ENCODE measurements around the gene POLN. TPM values are rescaled to one million over a fixed set of nuclear protein-coding genes. Genes with fewer than 3 reads are reported as not detected.
"Not testable (repeated sequence)": the region's sequence is repeated elsewhere in the genome, so short reads cannot be mapped to it uniquely, and the experiment has no call there.

POLN gene
- total RNA-seq, 4 donors from 2014 or later = 3.3 to 9.6 (median 5.5) TPM

DNA sequence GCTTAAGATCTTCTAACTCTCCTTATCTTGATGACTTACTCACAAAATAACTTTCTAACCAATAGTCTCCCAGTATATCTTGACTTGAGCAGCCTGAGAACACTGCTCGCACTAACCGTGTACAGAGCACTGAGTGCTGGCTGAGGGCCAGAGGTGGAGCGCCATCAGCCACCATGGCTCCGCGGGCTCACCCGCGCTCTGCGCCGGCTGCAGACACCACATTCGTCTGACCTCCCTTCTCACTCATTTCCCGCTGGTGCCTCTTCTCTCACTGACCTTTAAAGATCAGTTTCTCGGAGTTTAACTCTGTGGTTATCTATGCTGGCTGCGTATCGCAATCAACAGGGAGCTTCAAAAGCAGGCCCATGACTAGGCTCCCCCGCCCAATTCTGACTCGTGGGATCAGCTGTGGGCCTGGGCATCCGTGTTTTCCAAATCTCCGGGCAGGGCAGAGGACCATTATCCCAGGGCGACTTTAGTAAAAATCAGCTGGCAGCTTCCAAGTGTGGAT is 78.6 kb downstream of the POLN start:
- H3K27me3 ChIP-seq = no peaks in the 10 kb centered on the region
- H3K4me1 ChIP-seq = no peaks in the 10 kb centered on the region
- no peaks in the 10 kb centered on the region for H3K9me3 ChIP-seq
- 69 to 73% methylated on average over 19 of the region's 19 CpGs for WGBS, 2 donors
- TF ChIP-seq EP300 (IDR thresholded peaks at IDR 0.05) (no peak), POLR2A (IDR thresholded peaks at IDR 0.05) (no peak)
- TF ChIP-seq, protein P1, sequence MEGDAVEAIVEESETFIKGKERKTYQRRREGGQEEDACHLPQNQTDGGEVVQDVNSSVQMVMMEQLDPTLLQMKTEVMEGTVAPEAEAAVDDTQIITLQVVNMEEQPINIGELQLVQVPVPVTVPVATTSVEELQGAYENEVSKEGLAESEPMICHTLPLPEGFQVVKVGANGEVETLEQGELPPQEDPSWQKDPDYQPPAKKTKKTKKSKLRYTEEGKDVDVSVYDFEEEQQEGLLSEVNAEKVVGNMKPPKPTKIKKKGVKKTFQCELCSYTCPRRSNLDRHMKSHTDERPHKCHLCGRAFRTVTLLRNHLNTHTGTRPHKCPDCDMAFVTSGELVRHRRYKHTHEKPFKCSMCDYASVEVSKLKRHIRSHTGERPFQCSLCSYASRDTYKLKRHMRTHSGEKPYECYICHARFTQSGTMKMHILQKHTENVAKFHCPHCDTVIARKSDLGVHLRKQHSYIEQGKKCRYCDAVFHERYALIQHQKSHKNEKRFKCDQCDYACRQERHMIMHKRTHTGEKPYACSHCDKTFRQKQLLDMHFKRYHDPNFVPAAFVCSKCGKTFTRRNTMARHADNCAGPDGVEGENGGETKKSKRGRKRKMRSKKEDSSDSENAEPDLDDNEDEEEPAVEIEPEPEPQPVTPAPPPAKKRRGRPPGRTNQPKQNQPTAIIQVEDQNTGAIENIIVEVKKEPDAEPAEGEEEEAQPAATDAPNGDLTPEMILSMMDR (IDR thresholded peaks at IDR 0.05) = no peak
- H3K36me3 ChIP-seq = peaks cover 0 to 45% (median 0%) of the 10 kb centered on the region in 3 donors
- DNase-seq (ENCODE audit: low spot score in 2 of 2) = no peak
- no peak overlapping the region for H3K27ac ChIP-seq
- H3K4me3 ChIP-seq = no peak overlapping the region

DNA sequence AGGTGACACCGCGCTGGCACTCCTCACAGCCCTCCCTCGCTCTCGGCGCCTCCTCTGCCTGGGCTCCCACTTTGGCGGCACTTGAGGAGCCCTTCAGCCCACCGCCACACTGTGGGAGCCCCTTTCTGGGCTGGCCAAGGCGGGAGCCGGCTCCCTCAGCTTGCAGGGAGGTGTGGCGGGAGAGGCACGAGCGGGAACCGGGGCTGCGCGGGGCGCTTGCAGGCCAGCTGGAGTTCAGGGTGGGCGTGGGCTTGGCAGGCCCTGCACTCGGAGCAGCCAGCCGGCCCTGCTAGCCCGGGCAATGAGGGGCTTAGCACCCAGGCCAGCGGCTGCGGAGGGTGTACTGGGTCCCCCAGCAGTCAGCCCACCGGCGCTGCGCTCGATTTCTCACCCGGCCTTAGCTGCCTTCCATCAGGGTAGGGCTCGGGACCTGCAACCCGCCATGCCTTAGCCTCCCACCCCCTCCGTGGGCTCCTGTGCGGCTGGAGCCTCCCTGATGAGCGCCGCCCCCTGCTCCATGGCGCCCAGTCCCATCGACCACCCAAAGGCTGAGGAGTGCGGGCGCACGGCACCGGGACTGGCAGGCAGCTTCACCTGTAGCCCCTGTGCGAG is 80.7 kb downstream of the POLN start:
- not testable (repeated sequence) for H3K9me3 ChIP-seq; DNase-seq (ENCODE audit: low spot score in 2 of 2); H3K4me3 ChIP-seq; H3K27me3 ChIP-seq; H3K27ac ChIP-seq; H3K4me1 ChIP-seq
- H3K36me3 ChIP-seq = peaks cover 0 to 26% (median 0%) of the 10 kb centered on the region in 3 donors
- WGBS, 2 donors = 95% methylated on average over 29 to 36 of the region's 40 CpGs

DNA sequence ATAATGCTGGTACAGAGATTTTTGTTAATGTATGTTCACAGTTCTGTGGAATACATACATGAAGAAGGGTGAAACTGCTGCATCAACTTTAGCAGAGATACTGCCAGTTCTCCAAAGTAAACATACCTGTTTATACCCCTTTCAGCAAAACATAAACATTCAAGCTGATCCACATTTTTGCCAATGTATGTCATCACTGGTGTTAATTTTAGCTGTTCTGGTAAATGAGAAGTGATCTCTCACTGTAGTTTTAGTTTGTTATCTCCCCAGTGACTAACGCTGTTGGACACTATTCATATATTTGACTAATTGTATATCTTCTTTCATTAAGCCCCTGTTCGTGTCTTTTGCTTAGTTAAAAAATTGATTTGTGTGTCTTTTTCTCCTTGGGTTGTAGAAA is 82.0 kb downstream of the POLN start:
- H3K27ac ChIP-seq = no peak overlapping the region
- H3K4me1 ChIP-seq = no peaks in the 10 kb centered on the region
- no peak for DNase-seq (ENCODE audit: low spot score in 2 of 2)
- peaks cover 0 to 4% (median 0%) of the 10 kb centered on the region in 4 donors for H3K9me3 ChIP-seq
- H3K27me3 ChIP-seq = no peaks in the 10 kb centered on the region
- peaks cover 0 to 16% (median 0%) of the 10 kb centered on the region in 3 donors for H3K36me3 ChIP-seq
- TF ChIP-seq POLR2A (IDR thresholded peaks at IDR 0.05) (no peak), EP300 (IDR thresholded peaks at IDR 0.05) (no peak)
- TF ChIP-seq, protein P1 (IDR thresholded peaks at IDR 0.05) = no peak
- H3K4me3 ChIP-seq = no peak overlapping the region
- WGBS, 2 donors = 87 to 92% methylated on average over 2 of the region's 2 CpGs

DNA sequence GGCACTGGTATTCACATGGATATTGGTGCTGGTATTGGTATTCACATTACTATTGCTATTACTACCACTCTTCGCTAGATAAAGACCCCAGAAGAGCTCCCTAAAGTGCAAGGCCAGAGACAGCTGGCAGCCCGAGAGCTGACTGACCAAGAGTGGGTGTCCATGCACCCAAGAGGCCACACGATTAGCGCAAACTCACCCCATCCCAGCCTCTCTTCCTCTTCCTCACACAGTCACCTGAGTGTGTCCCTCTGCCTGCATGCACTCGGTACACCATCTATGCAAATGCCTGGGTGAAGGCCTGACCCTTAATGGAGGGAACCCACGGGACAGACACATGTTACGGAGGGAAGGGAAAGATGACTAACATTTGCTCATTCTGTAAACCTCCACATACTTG is 86.7 kb downstream of the POLN start:
- peaks cover 0 to 4% (median 0%) of the 10 kb centered on the region in 4 donors for H3K9me3 ChIP-seq
- no peaks in the 10 kb centered on the region for H3K36me3 ChIP-seq
- no peaks in the 10 kb centered on the region for H3K4me1 ChIP-seq
- no peak overlapping the region for H3K4me3 ChIP-seq
- no peak overlapping the region for H3K27ac ChIP-seq
- H3K27me3 ChIP-seq = no peaks in the 10 kb centered on the region
- DNase-seq (ENCODE audit: low spot score in 2 of 2) = no peak
- TF ChIP-seq EP300 (IDR thresholded peaks at IDR 0.05) (no peak), POLR2A (IDR thresholded peaks at IDR 0.05) (no peak)
- TF ChIP-seq, protein P1 (IDR thresholded peaks at IDR 0.05) = no peak
- WGBS, 2 donors = 92 to 94% methylated on average over 7 of the region's 7 CpGs

DNA sequence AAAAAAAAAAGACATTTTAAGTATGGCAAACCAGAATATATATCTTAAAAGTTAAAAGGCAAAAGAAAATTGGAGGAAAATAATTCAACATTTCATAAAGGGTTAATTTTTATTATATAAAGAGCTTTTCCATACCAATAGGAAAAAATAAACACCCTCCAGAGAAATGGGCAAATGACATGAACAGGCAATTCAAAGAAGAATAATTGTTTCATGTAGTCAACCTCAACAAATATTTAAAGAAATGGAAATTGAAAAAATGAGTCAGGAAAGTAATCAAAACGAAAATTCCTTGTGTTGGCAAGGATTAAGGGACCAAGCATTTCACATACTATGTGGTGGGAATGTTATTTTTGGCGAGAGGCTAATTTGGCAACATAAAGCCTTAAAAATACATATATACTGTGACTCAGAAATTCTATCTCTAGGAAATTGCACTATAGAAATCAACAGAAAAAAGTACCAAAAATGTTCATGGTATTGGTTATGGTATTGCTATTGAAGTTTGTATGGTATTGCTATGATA is 87.6 kb downstream of the POLN start:
- no peaks in the 10 kb centered on the region for H3K4me1 ChIP-seq
- TF ChIP-seq POLR2A (IDR thresholded peaks at IDR 0.05) (no peak), EP300 (IDR thresholded peaks at IDR 0.05) (no peak)
- TF ChIP-seq, protein P1 (IDR thresholded peaks at IDR 0.05) = no peak
- H3K9me3 ChIP-seq = peaks cover 0 to 4% (median 0%) of the 10 kb centered on the region in 4 donors
- H3K36me3 ChIP-seq = no peaks in the 10 kb centered on the region
- no peak overlapping the region for H3K27ac ChIP-seq
- no peak for DNase-seq (ENCODE audit: low spot score in 2 of 2)
- H3K4me3 ChIP-seq = no peak overlapping the region
- WGBS, 2 donors = 75 to 79% methylated on average over 2 of the region's 2 CpGs
- no peaks in the 10 kb centered on the region for H3K27me3 ChIP-seq

Measured in tibial nerve (tissue), 4 donors.